GM18519 (cell line): ENCODE measurements around the gene CBX8.

Experiments
- ATAC-seq: cut with Tn5 transposase; IDR thresholded peaks from one replicate; pipeline ENCODE4 v1.9.1; 2021; ENCODE audit warnings: mild to moderate bottlenecking, moderate library complexity; ENCODE audit not compliant: unreplicated experiment, low FRiP score

The CBX8 gene

DNA sequence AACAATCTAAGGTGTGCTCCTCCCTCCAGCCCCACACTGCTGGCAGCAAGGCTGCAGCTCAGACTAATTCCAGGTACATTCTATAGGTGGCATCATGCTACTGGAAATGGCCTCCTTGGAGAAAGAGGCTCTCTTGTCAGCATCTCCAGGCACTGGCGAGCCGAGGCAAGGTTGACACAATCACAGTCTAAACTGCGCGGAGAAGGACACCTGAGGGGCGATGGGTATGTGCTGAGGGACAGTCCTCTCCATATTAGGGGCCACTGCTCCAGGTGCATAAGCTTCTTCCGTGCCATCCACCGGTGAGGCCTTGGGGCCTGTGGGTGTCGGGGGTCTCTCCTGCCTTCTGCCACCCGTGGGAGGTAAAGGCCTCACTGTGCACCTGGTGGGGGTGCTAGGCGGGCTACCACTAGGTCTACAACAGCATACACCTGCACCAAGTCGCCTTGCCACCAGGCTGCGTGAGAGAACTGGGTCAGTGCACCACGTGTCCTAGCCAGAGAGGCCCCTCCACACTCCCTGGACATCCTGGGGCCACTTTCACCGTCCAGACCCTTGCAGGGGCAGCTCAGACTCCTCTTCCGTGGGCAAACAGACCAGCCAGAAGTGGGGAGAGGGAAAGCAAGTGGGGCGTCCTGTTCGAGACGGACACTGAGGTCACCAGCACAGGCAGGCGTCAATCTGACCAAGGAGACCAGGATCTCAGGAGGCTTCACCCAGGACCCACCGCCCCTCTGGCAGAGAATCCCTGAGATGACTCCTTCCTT, 12.1 kb upstream of the CBX8 start:
- ATAC-seq: no peak

DNA sequence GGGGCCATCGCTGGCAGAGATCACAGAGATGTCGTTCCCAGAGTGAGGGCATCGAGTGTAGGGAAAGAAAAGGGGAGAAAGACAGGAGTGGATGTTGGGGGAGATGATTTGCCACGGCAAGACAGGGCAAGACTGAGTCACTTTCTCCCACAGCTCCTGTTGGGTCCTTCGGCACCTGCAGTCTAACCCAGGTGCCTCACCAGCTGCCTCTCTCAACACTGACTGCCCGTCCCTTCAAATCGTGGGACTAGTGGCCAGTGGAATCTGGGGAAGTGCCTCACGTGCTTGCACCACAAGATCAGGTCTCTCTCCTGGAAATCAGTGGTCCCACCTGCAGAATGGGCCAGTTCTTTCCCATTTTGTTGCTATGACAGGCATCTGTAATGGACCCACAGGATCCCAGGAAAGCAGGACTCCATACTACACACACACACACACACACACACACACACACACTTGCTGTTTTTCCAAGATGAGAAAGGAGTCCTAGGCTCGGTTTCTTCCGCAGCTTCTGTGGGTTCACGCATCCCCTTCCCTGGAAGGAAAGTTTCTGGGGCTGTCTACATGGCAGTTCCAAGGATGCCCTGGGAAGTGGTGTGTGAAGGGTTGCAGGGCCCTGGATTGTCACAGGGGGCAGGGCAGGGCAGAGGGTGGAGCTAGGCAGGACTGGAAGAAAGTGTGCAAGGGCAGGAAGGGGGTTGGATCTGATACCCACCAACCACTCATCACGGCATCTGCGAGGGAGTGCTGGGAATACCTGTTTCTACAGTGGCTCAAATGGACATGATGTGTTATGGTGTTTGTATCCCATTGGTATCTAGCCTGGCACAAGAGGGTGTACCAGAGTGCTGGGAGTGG, 10.2 kb upstream of the CBX8 start:
- no peak for ATAC-seq

DNA sequence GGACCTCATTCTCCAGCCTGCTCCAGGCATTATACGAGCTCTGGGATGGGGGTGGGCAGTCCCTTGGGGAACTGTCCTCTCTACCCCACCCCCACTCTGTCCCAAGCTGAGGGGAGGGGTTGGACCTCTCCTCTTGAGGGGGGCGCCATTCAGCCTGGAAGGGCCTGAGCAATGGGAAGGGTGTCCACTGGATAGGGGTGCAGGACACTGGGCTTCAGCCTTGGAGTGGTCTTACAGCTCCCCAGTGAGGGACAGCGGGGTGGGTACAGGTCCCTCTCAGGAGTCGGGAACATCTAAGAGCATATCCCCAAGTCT, 9.5 kb upstream of the CBX8 start:
- ATAC-seq: no peak

DNA sequence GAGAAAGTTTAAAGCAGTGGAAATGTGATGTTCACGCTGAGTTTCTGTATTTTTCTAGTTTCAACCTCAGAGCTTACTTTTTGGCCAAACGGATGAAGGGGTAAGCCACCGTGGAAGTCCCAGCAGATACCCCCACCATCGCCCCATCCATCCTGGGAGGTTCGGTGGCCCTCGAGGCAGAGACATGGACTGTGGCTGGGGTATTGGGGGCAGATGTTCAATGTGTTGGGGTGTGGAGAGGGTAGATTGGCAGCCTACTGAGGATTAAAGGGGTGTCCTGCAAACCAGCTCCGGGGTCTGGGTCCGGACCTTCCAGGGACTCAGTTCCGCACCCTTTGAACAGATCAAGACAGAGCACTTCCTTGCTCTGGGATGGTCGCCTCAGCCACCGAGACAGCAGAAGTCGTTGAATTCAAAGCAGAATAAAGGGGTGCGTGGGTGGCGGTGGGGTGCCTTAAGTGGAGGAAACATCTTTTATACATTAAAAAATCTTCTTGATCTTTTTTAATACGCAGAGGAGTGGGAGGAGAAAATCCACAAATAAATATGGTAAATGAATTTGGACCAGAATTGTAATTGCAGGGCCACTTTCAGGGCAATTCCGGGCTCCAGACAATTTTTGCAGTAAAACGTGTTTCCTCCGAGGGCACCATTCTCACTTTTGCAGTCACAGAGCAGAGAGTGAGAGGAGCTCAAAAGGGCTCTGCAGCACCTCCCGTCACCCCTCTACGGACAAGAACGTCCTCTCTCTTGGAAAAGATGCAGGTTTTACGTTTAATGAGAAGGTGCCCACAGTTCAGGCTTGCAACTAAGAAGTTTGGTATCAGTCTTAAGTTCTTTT, 8.2 kb upstream of the CBX8 start:
- no peak for ATAC-seq

DNA sequence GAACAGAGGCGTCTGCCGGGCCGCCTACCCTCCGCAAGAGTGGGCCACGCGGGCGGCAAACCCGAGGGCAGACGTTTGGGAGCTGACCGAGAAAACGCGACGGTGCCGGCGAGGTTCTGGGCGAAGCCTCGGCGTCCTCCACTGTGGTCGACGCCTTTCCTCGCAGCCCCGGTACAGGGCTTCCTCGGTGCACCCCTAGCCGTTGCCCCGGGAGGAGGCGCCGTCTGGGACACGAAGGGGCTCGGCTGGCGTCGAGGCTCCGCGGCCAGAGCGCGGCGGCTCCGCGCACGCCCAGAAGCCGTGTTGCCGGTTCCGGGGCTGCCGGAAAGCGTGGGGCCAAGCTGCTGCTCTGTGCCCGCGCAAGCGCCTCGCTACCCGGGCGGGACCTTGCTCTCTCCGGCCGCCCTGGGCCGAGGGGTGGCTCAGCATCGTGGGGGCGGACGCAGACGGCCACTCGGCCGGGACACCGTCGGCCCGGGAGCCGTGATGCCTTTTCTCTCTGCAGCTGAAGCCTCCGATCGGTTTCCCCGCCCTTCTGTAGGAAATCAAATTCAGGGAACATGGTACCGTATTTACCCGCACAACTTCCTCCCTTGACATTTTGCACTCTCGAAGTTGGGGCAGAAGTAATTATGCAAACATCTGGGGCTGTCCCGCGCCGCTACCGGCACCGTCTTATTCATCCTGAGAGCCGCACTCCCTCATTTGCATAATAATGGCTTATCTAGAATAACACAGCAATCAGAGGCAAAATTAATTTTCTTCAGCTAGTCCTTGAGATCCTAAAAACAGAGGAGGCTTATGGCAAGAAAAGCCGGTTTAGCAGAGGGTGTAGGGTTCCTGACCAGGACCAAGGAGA, 7.3 kb upstream of the CBX8 start:
- no peak for ATAC-seq

DNA sequence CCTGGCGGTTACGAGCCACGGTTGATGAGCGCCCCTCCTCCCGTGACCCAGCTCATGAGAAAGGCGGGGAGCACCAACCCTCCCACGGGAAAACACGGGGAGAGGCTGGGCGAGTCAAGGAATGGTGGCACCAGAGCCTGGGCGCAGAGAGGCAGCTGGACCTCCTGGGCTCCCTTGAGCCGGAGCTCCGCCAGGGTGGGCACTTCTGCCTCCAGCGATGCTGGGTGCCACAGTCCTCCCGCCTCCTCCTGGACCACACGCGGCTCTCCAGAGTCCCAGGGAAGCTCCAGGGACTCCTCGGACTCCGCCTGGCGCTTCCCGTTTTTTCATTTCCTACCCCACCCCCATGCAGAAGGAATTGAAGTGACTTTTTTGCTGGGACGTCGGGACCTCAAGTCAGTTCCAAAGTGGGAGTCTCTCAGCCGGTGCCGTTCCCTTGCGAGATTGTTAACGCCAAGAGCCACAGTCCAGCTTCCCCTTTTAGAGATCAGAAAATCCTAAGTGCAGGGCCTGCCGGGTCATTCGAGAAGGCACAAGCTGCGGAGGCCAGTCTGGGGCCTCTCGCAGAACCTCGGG, 6.6 kb upstream of the CBX8 start:
- no peak for ATAC-seq

DNA sequence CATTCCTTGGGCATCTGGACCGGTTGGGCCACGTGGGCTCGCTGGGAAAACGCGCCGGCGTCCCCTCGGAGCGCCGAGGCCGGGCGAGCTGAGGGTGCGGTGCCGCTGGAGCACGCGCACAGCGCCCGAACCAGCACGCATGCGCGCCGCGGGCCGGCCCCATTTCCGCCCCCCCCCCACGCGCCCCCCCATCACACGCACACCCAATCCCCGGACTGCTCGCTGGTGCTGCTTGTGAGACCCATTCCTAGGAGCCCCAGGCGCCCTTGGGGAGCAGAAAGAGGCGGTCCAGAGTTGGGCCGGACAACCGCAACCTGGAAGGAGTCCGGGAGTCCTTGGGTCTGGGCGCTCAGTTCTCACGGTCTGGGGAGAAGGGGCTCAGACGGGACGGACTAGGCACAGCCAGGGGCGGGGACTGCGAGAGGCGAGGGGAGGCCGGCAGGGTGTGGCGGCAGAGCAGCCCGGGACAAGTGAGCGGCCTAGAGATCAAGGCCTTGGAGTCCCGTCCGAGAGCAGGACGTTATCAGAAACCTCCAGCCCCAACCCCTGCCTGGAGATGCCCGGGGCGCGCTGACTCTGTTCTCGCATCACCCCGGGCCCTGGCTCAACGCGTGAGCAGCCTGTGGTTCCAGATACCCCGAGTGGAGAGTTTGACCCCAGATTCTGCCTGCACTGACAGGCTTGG, 6.0 kb upstream of the CBX8 start:
- no peak for ATAC-seq

DNA sequence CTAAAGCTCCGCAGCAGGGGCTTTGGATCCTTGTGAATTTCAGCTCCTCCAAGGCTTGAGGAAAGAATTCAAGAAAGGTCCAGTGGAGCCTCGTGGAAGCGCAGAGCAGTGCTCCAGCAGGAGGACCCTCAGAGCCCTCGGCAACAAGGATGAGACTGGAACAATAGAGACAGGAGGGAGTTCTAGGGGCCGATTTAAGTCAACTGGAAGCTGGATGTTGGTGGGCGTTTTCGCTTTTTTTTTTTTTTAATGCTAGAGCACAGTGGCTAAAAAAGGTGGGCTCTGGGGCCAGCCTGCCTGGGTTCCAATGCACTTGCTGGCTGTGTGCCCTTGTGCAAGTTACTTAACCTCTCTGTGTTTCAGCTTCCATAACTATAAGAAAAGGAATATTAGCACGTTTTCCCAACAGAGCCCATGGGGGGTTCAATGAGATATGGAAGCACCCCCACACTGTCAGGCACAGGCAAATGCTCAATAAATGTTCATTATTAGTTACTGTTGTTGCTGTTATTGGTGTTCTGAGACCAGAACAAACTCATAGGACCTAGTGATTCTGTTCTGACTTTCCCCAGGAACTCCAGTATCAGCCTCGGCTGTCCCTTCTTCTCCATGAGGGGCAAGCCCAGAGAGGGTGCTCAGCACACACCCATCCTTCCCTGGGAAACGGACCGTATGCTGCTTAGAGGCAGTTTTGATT, 5.3 kb upstream of the CBX8 start:
- no peak for ATAC-seq

DNA sequence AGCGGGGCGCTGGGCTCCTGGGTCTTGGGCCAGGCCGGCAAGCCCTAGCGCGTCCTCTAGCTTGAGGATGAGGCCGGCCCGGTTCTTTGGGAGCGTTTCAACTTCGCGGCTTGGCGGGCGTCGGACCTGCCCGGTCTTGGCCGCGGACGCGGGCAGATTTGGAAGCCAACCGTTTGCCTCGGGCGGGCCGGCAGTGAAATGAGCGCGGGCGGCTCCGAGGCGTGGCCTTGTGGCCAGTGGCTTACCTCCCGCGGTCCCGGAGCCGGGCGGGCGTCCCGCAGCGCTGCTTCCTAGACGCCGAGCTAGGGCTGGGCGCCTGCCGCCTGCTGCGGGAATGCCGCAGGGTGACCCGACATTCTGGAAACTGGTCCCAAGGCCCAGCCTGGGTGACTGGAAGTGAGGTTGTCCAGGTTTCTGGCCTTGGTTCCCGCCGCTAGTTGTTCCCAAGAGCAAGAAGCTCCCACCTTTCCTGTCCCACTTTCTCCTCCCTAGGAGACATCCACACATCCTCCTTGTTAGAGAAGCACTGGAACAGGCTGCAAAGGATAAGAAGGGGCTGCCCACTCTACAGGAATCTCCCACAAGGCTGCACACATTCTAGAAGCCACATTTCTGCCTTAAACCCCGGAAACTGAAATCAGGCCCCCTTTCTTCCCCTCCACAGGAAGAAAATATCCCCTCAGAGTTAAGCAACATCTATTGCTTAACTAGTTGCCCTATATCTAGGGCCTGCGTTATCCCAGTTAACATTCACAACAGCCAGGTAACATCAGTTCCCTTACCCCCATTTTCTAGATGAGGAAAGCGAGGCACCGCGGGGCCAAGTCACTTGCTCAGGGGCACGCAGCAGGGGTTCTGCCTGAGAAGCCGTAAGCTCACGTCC, 4.5 kb upstream of the CBX8 start:
- ATAC-seq: no peak

DNA sequence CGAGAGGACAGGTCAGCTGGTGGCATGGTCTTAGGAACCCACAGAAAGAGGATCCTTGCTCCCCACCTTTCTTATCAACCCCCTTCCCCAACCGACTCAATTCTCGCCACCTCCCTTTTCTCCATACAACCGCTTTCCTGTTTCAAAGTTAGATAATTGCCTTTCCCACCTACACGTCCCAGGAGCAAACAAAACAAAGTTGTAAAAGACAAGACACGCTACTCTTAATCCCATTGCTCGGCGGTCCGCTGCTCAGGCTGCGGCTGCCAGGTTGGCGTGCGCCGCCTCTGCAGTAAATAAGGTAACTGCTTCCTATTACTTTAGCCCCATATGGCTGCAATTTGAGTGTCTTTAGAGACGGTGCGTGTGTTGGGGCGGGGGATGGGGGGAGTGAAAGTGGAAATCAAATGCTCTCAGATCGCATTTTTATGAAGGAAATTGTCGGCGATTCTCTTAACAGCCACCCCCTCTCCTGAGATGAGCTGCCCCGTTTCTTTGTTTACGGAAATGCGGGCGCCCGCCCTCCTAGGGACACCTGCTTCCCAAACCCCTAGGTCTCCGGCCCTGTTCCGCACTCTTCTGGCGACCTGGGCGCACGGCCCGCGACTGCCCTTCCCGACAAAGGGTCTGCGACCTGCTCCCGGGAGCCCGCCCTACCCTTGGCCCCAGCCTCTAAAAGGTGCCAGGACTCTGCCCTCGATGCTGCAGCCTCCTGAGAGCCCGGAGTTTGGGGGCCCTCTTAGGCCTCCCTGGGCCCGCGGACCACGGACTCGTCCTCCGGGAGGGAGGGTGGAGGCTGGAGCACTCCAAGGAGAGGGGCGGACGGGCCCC, 3.7 kb upstream of the CBX8 start:
- no peak for ATAC-seq

DNA sequence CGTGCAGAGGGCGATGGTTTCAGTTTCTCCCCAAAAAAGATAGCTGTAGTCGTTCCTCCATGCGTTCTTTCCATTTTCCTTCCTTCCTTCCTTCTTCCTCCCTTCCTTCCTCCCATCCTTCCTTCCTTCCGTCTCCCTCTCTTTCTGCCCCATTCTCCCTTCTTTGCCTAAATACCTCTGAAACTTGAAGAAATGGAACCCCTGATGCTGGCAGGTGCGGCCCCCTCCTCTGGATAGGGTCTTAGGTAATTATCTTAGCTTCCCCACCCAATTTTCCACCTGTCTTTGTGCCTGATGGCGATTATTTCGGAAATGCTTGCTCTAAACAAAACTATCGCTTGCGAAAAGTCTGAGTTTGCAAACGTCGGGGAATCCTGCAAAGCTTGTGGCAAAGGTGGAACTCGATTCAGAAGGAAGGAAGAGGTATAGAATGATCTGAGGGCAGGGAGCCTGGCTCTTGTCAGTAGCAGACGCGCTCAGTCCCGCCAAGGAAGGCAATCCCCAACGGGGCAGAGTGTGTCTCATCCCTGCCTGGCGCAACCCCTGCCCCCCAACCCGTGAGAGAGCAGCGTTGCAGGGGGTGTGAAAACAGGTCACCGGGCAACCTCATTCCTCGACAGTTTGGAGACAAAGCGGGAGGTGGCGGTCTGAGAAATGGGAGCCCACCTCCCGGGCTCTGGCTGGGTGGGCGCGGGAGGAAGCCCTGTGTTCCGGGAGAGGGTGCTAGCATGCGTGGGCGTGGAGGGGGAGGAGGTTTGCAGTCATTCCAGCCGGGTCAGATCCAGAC, 2.9 kb upstream of the CBX8 start:
- ATAC-seq: no peak

DNA sequence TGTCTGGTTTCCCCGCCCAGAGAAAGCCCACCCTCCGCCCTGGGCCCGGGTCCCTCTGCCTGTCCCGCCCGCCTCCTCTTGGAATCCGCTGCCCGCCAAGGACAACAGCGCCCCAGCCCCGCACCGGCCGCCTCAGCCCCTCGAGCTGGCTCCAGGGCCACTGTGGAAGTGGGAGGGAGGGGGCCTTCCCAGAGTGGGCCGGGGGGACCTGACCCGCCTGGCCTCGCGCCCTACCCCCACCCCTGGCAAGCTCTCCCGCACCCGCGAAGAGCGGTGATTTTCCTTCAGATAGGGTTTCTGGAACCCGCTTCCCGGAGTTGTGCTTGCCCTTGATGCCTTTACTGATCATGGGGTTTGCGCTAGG, 2.3 kb upstream of the CBX8 start:
- no peak for ATAC-seq

DNA sequence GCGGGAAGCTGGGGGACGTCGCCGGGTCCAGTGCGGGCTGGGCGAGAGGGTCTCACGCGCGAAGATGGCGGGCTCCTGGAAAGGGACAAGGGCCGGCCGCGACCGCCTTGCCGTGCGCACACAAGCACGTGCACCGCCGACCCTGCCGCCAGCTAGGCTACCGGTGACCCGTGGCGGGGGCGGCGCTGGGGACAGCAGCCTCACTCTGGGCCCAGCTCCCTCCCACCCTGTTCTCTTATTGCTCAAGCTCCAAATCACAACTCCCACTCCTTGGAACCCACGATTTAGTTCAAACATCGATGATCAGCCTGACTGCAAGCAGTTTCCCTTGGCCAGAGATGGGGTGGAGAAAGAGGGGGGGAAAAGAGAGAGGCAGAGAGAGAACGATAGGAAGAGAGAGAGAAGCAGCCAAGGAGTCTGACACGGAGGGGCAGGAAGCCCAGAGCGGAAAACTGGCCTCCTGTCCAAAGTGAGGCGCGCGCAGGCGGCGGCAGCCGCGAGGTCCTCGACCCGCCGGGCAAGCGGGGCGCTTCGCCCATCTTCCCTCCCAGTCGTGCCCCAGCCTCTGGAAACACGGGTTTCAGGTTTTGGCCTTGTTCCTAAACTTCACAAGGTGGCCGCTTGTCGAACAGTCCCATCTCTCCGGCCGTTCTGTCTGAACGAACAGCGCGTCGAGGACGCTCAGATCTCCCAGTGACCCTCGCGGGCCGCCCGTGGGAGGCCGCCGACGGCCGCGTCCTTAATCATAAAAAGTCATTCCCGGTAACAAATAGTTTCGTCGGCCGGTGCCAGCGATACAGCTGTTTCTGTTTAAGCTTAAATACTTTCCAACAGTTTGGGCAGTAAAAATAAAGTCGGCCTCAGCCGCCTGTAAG, 1.7 kb upstream of the CBX8 start:
- ATAC-seq: no peak

DNA sequence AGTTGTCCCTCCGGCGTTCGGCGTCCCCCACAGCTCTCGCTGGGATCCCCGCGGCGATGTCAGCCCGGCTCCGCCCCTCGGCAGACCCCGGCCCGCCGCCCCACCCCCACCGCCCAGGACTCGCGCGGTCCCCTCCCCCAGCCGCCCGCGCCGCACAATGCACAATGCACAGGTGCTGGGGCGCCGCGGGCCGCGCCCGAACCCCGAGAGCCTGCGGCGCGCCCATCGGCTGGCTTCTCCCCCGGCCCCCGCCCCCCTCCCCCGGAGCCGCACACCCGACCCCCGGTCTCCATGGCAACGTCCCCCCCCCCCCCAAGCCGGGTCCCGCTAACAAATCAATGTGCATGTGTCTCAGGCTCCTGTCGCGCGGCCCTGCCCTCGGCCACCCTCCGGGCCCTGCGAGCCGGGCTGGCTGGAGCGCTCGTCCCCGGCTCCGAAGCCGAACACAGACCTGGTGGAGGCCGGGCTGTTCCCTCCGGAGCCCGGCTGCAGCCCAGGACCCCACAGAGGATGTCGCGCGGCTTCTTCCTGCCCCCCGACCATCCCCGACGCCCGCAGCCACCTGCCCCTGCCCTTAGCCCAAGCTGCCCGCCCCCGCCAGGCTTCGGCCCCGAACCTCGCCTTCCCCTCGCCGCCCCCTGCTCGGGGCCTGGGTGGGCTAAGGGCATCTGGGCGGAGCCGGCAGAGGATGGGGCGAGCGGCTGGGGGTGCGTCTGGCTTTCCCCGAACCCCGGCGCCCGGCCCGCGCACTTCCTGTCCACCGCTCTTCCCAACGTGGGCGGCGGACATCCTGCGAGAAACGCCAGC, 818 bp upstream of the CBX8 start:
- peak; percentile 11 for ATAC-seq

DNA sequence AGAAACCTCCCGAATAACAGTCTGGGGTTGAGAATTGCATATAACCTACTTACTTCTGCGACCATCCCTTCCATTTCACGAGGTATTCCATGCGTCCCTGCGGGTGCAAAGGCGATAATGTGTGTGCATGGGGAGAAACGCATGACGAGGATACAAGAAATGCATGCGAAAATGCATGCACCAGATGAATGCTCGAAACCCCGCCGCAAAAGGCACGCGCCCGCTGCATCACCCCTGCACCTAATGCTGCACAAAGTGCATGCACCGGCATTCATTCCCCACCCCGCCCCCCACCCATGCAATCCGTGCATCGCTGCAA, 474 bp downstream of the CBX8 start:
- no peak for ATAC-seq
